ENCODE data around the gene MAS1.
"Not testable (repeated sequence)": the region's sequence is repeated elsewhere in the genome, so short reads cannot be mapped to it uniquely, and the experiment has no call there.

MAS1 gene

DNA sequence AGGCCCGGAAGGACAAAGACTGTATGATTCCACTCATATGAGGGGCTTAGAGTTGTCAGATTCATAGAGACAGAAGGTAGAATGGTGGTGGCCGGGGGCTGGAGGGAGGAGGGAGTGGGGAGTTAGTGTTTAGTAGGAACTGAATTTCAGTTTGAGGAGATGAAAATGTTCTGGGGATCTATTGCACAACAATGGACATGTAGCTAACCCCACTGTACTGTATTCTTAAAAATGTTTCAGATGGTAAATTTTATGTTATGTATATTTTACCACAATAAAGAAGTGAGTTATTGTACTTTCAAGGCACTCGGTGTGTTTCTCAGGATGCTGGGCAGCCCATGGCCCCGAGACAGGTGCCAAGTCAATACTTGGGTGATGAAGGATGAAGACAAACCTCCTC, 25.4 kb downstream of the MAS1 start (continued):
- TF ChIP-seq, protein P1, sequence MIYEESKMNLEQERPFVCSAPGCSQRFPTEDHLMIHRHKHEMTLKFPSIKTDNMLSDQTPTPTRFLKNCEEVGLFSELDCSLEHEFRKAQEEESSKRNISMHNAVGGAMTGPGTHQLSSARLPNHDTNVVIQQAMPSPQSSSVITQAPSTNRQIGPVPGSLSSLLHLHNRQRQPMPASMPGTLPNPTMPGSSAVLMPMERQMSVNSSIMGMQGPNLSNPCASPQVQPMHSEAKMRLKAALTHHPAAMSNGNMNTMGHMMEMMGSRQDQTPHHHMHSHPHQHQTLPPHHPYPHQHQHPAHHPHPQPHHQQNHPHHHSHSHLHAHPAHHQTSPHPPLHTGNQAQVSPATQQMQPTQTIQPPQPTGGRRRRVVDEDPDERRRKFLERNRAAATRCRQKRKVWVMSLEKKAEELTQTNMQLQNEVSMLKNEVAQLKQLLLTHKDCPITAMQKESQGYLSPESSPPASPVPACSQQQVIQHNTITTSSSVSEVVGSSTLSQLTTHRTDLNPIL (CRISPR knock-in tag; IDR thresholded peaks at IDR 0.05; ENCODE audit: low read depth), result no peak

DNA sequence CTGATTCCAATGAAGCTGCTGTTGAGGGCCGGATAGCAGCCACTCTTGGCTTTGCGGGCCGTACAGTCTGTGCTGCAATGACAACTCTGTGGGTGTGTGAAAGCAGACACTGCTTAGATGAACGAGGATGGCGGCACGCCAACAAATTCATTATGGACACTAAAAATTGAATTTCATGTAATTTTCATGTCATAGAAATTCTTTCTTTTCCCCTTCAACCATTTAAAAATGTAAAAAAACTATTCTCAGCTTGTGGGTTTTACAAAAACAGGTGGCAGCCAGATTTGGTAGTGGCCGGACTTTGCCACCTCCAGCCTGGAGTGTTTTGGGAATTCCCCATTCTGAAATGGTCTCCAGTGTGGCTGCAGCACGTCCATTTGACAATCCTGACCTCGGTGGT, 26.0 kb downstream of the MAS1 start:
- no peak for ATAC-seq
- TF ChIP-seq GLIS3 (CRISPR knock-in tag; IDR thresholded peaks at IDR 0.05) (no peak), ZFP30 (CRISPR knock-in tag; IDR thresholded peaks at IDR 0.05) (no peak), PPARA (CRISPR knock-in tag; IDR thresholded peaks at IDR 0.05; ENCODE audit: borderline replicate concordance) (no peak), ZNF8 (CRISPR knock-in tag; IDR thresholded peaks at IDR 0.05) (no peak), OSR1 (CRISPR knock-in tag; IDR thresholded peaks at IDR 0.05) (no peak), ARNTL (CRISPR knock-in tag; IDR thresholded peaks at IDR 0.05; ENCODE audit: borderline replicate concordance, low read depth) (no peak), ESRRG (CRISPR knock-in tag; IDR thresholded peaks at IDR 0.05) (no peak), ZNF565 (CRISPR knock-in tag; conservative IDR thresholded peaks at IDR 0.05; ENCODE audit: low read depth) (no peak), TOX (CRISPR knock-in tag; IDR thresholded peaks at IDR 0.05; ENCODE audit: borderline replicate concordance) (no peak)
- TF ChIP-seq, protein P2, sequence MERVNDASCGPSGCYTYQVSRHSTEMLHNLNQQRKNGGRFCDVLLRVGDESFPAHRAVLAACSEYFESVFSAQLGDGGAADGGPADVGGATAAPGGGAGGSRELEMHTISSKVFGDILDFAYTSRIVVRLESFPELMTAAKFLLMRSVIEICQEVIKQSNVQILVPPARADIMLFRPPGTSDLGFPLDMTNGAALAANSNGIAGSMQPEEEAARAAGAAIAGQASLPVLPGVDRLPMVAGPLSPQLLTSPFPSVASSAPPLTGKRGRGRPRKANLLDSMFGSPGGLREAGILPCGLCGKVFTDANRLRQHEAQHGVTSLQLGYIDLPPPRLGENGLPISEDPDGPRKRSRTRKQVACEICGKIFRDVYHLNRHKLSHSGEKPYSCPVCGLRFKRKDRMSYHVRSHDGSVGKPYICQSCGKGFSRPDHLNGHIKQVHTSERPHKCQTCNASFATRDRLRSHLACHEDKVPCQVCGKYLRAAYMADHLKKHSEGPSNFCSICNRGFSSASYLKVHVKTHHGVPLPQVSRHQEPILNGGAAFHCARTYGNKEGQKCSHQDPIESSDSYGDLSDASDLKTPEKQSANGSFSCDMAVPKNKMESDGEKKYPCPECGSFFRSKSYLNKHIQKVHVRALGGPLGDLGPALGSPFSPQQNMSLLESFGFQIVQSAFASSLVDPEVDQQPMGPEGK (CRISPR knock-in tag; IDR thresholded peaks at IDR 0.05; ENCODE audit: borderline replicate concordance), result no peak
- TF ChIP-seq, protein P1 (CRISPR knock-in tag; IDR thresholded peaks at IDR 0.05; ENCODE audit: low read depth), result no peak

DNA sequence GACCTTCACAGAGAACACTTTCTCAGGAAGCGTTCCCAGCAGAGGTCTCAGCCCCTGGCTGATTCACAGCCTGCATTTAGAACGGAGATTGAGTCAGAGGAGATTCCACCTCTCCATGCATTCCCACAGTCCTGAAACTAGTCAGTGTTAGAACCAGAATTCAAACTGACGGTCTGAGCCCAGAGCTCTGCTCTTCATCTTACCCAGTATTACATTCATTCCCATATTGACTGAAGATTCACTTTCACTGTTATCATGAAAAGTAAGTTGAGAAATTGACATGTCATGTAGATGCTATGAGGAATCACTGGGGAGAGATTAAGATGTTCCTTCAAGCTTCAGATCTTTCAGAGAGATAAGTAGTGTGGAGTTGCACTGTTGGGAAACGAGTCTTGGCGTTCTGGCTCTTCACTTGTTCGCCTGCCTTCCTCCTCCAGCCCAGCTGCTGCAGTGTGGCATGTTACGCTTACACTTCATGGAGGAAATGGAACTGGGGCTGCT, 28.3 kb downstream of the MAS1 start:
- TF ChIP-seq GLIS3 (CRISPR knock-in tag; IDR thresholded peaks at IDR 0.05), result no peak
- no peak for TF ChIP-seq ZFP30 (CRISPR knock-in tag; IDR thresholded peaks at IDR 0.05)
- TF ChIP-seq ISL1 (CRISPR knock-in tag; IDR thresholded peaks at IDR 0.05), result no peak
- ATAC-seq, result no peak

DNA sequence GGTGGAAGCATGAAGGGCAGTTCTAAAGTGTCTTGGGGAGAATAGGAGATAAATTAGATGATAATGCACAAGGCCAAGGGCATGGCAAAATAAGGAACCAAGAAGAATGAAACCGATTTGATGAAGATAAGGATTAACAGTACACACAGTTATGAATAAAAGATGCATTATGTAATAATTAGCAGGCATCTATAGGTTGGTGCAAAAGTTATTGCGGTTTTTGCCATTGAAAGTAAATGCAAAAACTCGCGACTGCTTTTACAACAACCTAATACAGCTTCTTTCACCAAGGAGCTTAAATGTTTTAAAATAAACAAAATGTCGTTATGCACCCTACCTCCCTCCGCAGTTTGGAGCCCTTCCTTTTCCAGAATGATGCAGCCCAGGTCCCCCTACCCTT, 29.0 kb downstream of the MAS1 start:
- TF ChIP-seq GLIS3 (CRISPR knock-in tag; IDR thresholded peaks at IDR 0.05) (no peak), ZNF8 (CRISPR knock-in tag; IDR thresholded peaks at IDR 0.05) (no peak), ZFP30 (CRISPR knock-in tag; IDR thresholded peaks at IDR 0.05) (no peak), TCF4 (CRISPR knock-in tag; IDR thresholded peaks at IDR 0.05; ENCODE audit: borderline replicate concordance) (no peak), ZC3H10 (CRISPR knock-in tag; IDR thresholded peaks at IDR 0.05) (no peak), ZNF565 (CRISPR knock-in tag; conservative IDR thresholded peaks at IDR 0.05; ENCODE audit: low read depth) (no peak), RARB (CRISPR knock-in tag; IDR thresholded peaks at IDR 0.05) (no peak), TOX (CRISPR knock-in tag; IDR thresholded peaks at IDR 0.05; ENCODE audit: borderline replicate concordance) (no peak), ISL1 (CRISPR knock-in tag; IDR thresholded peaks at IDR 0.05) (no peak), ZNF70 (CRISPR knock-in tag; IDR thresholded peaks at IDR 0.05) (no peak), CSDC2 (CRISPR knock-in tag; IDR thresholded peaks at IDR 0.05) (no peak), ZFP3 (CRISPR knock-in tag; IDR thresholded peaks at IDR 0.05) (no peak), ARNTL (CRISPR knock-in tag; IDR thresholded peaks at IDR 0.05; ENCODE audit: borderline replicate concordance, low read depth) (no peak), BACH2 (CRISPR knock-in tag; IDR thresholded peaks at IDR 0.05; ENCODE audit: borderline replicate concordance) (no peak), SNAI2 (CRISPR knock-in tag; IDR thresholded peaks at IDR 0.05) (no peak), OSR1 (CRISPR knock-in tag; IDR thresholded peaks at IDR 0.05) (no peak)
- TF ChIP-seq, protein P3, sequence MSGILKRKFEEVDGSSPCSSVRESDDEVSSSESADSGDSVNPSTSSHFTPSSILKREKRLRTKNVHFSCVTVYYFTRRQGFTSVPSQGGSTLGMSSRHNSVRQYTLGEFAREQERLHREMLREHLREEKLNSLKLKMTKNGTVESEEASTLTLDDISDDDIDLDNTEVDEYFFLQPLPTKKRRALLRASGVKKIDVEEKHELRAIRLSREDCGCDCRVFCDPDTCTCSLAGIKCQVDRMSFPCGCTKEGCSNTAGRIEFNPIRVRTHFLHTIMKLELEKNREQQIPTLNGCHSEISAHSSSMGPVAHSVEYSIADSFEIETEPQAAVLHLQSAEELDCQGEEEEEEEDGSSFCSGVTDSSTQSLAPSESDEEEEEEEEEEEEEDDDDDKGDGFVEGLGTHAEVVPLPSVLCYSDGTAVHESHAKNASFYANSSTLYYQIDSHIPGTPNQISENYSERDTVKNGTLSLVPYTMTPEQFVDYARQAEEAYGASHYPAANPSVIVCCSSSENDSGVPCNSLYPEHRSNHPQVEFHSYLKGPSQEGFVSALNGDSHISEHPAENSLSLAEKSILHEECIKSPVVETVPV (CRISPR knock-in tag; IDR thresholded peaks at IDR 0.05), result no peak
- TF ChIP-seq, protein P2 (CRISPR knock-in tag; IDR thresholded peaks at IDR 0.05; ENCODE audit: borderline replicate concordance), result no peak
- TF ChIP-seq, protein P4, sequence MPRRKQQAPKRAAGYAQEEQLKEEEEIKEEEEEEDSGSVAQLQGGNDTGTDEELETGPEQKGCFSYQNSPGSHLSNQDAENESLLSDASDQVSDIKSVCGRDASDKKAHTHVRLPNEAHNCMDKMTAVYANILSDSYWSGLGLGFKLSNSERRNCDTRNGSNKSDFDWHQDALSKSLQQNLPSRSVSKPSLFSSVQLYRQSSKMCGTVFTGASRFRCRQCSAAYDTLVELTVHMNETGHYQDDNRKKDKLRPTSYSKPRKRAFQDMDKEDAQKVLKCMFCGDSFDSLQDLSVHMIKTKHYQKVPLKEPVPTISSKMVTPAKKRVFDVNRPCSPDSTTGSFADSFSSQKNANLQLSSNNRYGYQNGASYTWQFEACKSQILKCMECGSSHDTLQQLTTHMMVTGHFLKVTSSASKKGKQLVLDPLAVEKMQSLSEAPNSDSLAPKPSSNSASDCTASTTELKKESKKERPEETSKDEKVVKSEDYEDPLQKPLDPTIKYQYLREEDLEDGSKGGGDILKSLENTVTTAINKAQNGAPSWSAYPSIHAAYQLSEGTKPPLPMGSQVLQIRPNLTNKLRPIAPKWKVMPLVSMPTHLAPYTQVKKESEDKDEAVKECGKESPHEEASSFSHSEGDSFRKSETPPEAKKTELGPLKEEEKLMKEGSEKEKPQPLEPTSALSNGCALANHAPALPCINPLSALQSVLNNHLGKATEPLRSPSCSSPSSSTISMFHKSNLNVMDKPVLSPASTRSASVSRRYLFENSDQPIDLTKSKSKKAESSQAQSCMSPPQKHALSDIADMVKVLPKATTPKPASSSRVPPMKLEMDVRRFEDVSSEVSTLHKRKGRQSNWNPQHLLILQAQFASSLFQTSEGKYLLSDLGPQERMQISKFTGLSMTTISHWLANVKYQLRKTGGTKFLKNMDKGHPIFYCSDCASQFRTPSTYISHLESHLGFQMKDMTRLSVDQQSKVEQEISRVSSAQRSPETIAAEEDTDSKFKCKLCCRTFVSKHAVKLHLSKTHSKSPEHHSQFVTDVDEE (CRISPR knock-in tag; IDR thresholded peaks at IDR 0.05), result no peak
- ATAC-seq, result no peak

DNA sequence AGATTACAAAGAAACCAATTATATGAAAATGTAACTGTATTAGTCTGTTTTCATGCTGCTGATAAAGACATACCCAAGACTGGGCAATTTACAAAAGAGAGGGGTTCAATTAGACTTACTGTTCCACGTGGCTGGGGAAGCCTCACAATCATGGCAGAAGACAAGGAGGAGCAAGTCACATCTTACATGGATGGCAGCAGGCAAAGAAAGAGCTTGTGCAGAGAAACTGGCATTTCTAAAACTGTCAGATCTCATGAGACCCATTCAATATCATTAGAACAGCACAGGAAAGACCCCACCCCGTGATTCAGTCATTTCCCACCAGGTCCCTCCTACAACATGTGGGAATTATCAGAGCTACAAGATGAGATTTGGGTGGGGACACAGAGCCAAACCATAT, 33.4 kb downstream of the MAS1 start:
- not testable (repeated sequence) for ATAC-seq
